CD4-positive, alpha-beta T cell treated with Interleukin-4 for 4 hours (primary cell): Measurements from ENCODE around the gene ST6GALNAC6.
"Not testable (repeated sequence)": the region's sequence is repeated elsewhere in the genome, so short reads cannot be mapped to it uniquely, and the experiment has no call there.

Experiments
- DNase-seq: peaks from one replicate; pipeline ENCODE4 v3.0.0-alpha.2; 2020

ST6GALNAC6 gene

GRCh38 chr9:127871531-127871930 lies 27.9 kb downstream of the ST6GALNAC6 start:
- DNase-seq = no peak

GRCh38 chr9:127870887-127871286 lies 28.5 kb downstream of the ST6GALNAC6 start:
- no peak for DNase-seq

GRCh38 chr9:127870153-127870491 lies 29.3 kb downstream of the ST6GALNAC6 start:
- DNase-seq = not testable (repeated sequence)

- DNase-seq = peak; percentile 74
These were observed 29.9 kb downstream of the ST6GALNAC6 start for GRCh38 chr9:127869310-127870152.

- no peak for DNase-seq
These were observed 31.0 kb downstream of the ST6GALNAC6 start for GRCh38 chr9:127868278-127868902.

GRCh38 chr9:127867356-127868277 lies 31.8 kb downstream of the ST6GALNAC6 start:
- DNase-seq = no peak

GRCh38 chr9:127866535-127866934 lies 32.9 kb downstream of the ST6GALNAC6 start:
- DNase-seq = no peak

- peak; percentile 32 for DNase-seq
These were observed 33.5 kb downstream of the ST6GALNAC6 start for GRCh38 chr9:127865645-127866464.

GRCh38 chr9:127863191-127863621 lies 36.2 kb downstream of the ST6GALNAC6 start:
- no peak for DNase-seq

- peak; percentile 46 for DNase-seq
These were observed 37.1 kb downstream of the ST6GALNAC6 start for GRCh38 chr9:127862075-127863011.

- no peak for DNase-seq
These were observed 38.6 kb downstream of the ST6GALNAC6 start for GRCh38 chr9:127860779-127861178.

- DNase-seq = no peak
These were observed 39.1 kb downstream of the ST6GALNAC6 start for GRCh38 chr9:127860260-127860659.

GRCh38 chr9:127858041-127858512 lies 41.3 kb downstream of the ST6GALNAC6 start:
- no peak for DNase-seq

GRCh38 chr9:127857278-127857677 lies 42.1 kb downstream of the ST6GALNAC6 start:
- no peak for DNase-seq

- DNase-seq = no peak
These were observed 42.7 kb downstream of the ST6GALNAC6 start for GRCh38 chr9:127856729-127857116.

- no peak for DNase-seq
These were observed 43.2 kb downstream of the ST6GALNAC6 start for GRCh38 chr9:127856094-127856728.

- no peak for DNase-seq
These were observed 43.9 kb downstream of the ST6GALNAC6 start for GRCh38 chr9:127855522-127855921.

- no peak for DNase-seq
These were observed 44.4 kb downstream of the ST6GALNAC6 start for GRCh38 chr9:127854960-127855359.

- no peak for DNase-seq
These were observed 45.1 kb downstream of the ST6GALNAC6 start, which contains the start of gene ENG for GRCh38 chr9:127854184-127854806. ENG (minus strand) TSS chr9:127854658; CDS start chr9:127854355, 303 bp downstream.
